Amygdala (tissue), 56 donors: ENCODE measurements around the gene NR2C2.

ENCODE experiments used
- DNase-seq, 56 donors: peaks; one replicate each; lab custom pipeline; 2025; lab: John Stamatoyannopoulos, UW

Gene NR2C2

DNA sequence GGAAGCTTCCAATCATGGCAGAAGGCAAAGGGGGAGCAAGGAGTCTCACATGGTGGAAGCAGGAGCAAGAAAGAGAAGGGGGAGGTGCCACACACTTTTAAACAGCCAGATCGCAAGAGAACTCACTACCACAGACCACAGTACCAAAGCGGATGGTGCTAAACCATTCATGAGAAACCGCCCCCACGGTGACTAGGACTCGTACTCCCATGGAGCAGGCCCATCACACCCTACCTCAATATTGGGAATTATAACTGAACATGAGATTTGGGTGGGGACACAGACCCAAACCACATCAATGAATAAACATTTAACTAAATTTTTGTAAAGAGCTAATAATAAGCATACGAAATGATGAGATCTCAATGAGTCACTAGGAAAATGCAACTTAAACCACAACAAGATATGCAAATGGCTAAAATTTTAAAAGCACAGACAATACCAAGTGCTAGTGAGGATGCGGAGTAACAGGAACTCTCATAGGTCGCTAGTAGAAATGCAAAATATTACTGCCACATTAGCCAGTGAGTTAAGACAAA, 107.7 kb downstream of the NR2C2 start:
- DNase-seq = no peak

DNA sequence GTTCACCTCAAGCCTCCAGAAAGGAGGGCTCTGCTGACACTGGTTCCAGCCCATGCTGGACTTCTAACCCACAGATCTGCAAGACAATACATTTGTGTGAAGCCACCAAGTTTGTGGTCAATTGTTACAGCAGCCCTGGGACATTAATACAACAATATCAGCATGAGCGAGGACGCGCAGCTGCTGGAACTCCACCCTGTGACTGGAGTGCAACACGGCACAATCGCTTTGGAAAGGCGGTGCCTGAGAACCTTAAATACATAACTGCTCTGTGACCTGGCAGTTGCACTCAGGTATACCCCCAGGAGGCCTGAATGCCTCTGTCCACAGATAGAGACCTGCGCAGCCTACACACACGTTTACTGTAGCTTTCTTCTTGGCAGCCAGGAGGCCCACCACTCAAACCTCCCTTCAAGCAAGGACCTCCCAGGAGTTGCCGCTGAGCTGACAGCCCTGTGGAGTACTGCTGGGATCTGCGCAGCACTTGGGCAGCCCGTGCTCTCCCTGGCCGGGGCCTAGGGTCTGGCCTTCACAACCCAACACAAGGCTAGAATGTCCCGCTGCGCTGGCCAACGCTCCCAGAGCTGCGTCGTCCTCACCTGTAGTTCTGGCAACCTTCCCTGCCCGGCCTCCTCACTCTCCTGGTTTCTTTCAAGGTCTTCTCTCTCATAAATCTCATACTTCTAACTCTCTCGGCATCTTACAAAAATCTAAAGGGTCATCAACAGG, 109.5 kb downstream of the NR2C2 start:
- DNase-seq = no peak

DNA sequence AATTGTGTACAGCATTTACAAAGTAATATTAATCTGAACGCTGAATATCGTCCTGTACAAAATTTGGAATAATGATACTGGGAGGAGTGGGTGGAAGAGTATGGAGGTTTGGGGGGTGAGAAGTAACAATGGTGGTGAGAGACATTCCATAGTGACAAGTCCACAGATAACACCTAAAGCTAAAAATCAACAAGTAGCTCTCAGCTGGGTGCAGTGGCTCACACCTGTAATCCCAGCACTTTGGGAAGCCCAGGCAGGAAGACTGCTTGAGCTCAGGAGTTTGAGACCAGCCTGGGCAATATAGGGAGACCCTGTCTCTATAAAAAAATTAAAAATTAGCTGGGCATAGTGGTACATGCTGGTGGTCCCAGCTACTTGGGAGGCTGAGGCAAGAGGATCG, 112.6 kb downstream of the NR2C2 start:
- no peak for DNase-seq

DNA sequence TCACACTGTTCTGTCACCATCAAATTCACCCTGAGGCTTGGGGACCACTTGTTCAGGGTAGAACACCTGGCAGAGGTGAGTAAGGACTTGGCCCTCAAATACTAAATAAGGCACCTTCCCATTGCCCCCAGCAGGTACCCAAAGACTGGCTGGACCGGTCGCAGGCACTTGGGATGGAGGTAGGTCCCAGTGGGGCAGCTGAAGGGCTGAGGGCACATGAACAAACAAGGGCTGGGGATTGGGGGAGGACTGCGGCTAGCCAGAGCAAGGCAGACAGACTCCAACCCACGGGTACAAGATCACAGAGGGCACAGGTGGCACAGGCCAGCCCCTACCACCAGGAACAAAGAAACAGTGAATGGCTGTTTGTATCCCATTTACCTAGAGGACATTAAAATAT, 115.9 kb downstream of the NR2C2 start:
- DNase-seq = no peak

DNA sequence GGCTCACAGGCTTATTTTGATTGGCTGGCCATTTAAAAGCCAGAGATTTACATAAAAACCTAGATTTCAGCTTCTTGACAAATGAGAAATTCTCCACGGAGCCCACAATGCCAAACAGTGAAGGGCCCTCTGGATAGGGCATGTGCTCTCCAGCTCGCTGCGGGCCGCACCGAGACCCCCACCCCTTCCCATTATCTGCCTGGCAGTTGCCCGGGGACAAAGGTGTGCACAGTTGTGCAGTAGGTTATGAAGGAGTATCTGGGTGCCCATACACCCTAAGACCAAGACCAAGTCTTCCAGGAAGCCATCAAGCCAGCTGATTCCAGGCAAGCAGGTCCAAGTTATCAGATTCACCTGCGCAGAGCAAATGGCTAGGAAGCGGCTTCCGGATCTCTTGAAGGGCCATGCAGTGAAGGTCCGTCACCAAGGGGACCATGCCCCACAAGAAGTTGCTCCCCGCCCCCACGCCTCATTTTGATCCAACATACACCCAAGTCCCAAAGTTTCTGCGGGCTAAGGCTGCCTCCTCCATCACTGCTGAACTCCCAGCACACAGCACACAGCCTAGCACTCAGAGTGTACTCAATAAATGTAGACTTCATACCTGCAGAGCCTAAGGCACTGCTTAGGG, 116.4 kb downstream of the NR2C2 start:
- DNase-seq = no peak

DNA sequence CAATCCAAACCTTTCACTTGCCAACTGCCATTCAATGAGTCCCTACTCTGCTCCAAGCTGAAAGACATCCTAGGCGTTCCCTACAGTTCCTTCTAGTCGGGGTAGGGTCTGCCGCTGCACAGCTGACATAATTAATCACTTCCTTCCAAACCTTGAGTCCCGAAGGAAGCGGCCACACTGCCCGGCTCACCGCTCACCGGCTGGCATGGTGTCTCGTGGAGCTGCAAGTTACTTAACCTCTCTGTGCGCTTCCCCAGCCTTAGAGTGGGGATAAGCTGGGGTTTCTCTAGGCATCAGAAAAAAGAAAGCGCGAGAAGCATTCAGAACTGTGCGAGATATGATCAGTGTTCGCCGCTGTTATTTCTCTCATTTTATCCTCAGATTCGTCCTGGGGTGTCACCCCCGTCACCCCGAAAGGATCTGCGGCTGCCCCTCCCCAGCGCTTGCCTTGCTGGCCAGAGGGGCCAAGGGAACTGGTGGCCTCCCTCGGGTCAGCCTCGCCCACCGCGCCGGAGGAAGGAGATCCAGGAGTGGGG, 117.0 kb downstream of the NR2C2 start:
- no peak for DNase-seq

DNA sequence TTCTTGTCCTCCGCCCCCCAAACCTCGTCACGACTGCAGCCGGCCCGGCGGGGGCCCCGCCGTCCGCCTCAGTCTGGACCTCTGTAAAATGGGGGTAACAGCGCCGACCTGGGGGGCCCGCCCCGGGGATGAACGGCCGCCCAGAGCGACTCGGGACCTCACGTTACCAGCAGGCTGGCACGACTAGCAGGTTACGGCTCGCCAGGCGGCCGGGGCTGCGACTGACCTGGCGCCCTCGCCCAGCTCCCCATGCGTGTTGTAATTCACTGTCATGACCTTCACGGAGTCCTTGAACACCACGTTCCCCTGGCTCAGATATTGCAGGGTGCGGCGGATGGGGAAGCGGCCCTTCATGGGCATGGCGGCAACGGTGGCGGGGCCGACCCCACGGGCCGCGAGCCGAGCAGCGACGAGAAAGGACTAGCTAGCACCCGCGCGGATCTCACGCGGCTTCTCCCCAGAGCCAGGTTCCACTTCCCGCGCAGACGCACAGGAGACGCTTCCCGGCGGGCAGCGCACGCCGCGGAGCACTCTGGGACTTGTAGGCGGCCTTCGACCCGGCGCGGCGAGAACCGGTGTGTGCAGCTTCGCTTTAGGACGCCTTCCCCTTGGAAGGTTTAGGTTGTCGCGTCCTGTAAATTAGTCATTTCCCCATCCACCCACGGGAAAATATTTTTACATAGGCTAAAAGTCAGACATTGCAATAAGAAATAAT, 117.6 kb downstream of the NR2C2 start, which contains the start of gene MRPS25:
MRPS25 (minus strand) TSS at position 481 of the 715 bp plus-strand sequence; CDS start at position 360, 121 bp downstream.
- peak in 55 of 56 donors; percentile 30 to 91 (median 78) for DNase-seq

DNA sequence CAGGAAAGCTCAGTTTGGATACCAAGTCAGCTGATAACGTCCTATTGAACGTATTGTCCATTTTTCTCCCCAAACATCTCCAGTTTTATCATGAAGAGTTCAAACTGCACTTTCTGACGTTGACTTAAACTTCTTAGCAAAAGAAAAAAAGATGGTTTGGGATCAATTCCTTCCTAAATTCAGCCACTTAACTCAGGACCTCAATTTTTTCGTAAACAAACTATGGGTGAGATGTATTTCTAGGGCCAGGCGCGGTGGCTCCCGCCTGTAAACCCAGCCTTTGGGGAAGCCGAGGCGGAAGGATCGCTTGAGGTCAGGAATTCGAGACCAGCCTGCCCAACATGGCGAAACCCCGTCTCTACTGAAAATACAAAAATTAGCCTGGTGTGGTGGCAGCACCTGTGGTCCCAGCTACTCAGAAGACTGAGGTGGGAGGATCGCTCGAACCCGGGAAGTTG, 118.2 kb downstream of the NR2C2 start:
- peak in 1 of 56 donors; percentile 13 for DNase-seq

DNA sequence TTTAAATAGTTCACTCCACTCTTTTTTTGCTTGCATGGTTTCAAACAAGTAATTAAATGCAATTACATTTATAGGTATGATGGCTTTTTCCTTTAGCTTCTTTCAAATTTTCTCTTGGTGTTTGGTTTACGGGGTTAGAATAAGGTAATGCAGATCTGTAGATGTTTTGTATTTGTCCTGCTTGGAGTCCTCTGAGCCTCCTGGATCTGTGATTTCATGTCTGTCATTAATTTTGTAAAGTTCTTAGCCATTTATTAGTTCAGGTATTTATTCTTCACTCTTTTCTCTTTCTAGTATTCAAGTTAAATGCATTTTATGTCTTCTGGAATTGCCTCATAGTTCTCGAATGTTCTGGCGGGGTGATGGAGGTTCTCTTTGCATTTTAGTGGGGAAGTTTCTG, 119.1 kb downstream of the NR2C2 start:
- DNase-seq = no peak

DNA sequence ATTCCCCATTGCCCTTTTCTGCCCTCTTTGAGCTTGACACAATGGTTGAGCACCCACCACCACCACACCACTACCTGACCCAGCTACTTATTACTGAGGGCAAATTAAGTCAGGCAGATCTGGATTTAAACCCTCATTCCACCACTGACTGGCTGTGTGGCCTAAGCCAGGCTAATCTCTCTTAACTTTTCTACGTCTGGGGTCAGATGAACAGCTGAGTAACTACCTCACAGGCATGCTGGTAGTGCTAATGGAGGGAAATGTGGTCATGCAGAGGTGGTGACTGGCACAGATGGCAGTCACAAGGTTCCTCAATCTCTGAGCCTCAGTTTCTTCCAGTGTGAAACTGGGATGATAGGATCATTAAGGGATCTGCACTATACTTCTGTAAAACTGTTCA, 122.1 kb downstream of the NR2C2 start:
- no peak for DNase-seq

DNA sequence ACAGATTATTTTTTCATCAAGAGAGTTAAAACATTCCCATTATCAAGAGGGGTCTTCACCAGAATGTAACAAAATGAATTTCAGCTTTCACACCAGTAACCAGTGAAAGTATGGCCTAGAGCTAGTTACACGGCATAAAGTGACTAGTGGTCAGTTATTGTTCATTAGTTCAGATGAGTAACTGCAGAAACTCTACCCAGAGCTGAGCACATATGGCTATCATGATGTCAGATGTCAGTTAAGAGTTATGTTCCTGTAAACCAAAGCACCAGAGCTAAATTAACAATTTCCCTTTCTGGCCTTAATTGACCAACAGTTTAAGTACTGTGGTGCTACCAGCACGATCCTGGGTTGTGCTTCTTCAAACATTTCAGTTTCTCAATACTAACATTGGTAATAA, 124.3 kb downstream of the NR2C2 start:
- DNase-seq = no peak

DNA sequence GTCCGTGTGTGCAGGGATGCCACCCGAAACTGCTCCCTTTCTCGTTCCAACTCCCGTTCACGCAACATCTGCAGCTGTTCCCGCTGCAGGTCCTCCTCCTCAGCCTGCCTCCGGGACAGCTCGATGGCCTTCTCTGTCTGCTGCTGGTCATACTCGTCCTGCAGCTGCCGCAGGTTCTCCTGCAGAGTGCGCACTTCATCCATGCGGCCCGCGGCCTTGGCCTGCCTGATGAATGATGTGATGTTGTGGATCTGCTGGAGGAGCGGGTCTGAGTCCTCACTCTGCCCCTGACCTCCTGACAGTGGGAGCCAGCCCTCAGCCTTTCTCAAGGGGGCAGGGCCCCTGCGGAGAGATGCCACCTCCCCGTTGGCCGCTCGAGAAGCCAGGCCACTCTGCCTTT, 127.1 kb downstream of the NR2C2 start:
- no peak for DNase-seq

DNA sequence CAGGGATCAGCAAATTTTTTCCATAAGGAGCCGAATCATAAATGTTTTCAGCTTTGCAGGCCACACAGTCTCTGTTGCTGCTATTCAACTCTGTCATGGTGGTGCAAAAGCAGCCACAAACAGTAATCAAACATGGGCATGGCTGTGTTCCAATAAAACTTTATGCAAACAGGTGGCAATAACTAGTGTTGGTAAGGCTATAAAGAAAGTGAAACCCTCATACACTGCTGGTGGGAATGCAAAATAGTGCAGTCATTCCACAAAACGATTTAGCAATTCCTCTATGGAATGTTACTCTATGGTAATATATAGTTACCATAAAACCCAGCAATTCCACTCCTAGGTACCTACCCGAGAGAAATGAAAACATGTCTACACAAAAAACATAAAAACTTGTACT, 131.7 kb downstream of the NR2C2 start:
- no peak for DNase-seq

DNA sequence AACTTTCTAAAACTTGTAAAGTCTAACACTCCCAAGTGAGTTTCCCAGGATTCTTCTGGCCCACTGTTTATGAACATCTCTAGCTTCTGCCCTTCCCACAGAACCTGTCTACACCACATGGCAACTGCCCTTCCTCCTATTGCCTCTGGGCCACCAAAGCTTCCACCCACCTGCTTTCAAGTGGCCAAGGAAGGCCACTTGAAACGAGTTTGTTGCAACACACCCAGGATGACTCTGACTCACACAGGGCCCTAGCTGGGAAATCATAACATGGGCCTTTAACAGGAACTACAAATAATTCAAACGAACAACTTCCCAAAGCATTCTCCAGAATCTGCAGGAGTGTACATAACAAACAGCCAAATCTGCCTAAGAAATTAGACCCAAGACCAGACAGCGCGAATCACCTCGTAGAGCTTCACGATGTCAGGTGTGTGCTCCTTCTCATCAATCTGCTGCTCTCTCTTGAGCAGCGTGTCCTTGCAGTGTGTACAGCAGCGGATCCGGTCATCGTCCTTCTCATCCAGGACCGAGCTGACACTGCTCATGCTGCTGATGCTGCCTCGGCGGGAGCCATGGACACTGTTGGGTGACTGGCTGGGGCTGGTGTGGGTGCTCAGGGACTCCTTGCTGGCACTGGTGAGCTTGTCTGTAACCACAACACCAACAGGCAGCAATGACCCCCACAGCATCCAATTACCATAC, 134.7 kb downstream of the NR2C2 start:
- DNase-seq = no peak

DNA sequence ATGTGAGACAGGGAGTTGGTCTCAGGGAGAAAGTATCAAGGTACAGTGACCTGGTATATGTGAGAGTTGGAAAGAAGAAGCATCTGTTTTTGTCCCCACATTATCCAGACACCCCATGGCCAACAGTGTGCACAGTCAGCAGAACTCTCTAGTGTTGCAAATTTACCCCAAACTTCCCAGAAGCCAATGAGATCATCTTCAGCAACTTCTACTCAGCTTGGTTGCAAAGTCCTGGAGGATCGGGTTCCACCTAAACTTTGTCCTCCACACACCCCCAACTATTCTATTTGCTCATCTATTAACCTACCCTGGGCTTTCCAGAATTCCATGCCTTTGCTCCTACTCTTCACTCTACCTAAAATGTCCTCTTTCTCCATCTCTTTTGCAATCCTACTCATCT, 135.9 kb downstream of the NR2C2 start:
- DNase-seq = no peak

DNA sequence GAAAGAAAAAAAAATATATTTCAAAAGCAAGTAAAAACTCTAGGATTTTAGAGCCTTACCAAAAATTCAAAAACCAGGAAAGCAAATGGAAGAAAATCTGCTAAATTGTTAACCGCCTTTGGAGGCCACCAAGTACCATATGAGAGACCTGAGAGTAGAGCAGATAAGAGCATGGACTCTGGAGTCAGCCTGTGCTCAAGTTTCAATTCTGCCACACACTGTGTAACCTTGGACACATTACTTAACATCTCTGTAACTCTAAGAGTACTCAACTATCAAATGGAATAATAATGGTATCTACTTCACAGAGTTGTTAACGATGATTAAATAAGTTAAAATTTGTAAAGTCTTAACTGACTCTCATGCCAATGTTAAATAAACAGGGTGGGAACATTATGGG, 138.9 kb downstream of the NR2C2 start:
- no peak for DNase-seq

DNA sequence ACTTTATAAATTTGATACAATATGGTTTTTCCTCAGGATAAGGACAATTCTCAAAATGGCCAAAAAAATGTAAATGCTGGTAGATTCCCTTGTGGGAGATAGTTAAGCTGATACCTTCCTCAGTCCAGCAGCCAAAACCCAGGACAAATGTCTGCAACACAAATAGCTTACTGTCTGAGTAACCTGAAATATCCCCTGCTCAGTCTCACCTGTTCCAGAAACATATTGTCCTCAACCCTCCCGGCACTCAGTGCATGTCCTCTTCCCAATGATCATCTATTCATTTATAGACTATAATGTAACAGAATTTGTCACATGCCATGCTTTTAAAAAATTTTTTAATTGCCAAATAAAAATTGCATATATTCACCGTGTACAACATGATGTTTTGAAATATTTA, 139.3 kb downstream of the NR2C2 start:
- DNase-seq = no peak

DNA sequence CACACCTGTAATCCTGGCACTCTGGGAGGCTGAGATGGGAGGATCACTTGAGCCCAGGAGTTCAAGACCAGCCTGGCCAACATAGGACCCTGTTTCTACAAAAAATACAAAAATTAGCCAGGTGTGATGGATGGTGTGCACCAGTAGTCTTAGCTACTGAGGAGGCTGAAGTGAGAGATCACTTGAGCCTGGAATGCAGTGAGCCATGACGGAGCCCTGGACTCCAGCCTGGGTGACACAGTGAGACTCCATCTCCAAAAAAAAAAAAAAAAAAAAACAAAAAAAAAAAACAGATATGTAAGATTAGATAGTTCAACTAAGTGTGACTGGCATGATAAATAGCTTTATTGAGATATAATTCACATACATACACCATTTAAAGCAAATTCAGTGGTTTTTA, 141.8 kb downstream of the NR2C2 start:
- DNase-seq = no peak

DNA sequence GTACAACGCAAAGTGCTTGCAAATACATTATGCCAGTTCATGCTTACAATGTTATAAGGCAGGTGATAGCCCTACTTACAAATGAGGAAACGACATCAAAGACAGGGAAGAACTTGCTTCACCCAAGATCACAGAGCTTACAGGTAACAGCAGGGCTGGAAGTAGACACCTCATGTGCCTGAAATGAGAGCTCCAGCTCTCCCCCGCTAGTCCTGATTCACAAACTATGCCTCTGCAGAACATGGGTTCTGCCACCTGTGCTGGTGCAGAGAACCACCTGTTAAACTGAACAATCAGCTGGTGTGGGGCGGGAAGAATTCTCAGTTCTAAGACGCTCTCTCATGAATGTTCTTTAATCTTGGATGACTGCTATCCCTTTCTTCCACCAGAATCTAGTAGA, 144.2 kb downstream of the NR2C2 start:
- no peak for DNase-seq

DNA sequence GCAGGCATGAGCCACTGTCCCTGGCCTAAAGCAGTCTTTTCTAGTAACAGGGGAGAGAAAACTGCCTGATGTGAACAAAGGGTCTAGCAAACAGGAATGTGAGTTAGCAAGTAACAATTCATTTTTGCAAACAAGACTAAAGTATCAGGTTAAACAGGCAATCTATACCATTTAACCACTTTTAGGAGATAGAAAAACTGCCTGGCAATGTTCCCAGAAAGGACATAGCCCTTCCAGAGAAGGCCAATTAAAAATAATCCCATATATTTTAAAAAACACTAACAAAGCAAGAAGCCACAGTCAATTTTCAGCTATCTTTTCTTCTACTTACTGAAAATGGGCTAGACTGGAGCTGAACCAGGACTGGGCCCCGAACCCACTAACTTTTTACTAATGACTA, 145.3 kb downstream of the NR2C2 start:
- DNase-seq = no peak
